Spleen (tissue), 7 donors: ENCODE data around the gene FANCM.

Source experiments
- CTCF ChIP-seq, 11 experiments: fragments of 200-600 bp in 7 of 11; fragments of 450-650 bp in 4 of 11; sonication (generic) in 4 of 11; IDR thresholded peaks in 8 of 11; conservative IDR thresholded peaks in 3 of 11; 1 replicate in 7 of 11; 2 replicates in 4 of 11; pipeline versions ENCODE4 v1.4.0 to v1.8.0; 2016 to 2021; ENCODE audit warnings: antibody characterized with exemption in 11 of 11, inconsistent platforms in 4 of 11, mild to moderate bottlenecking in 1 of 11
- POLR2A ChIP-seq, 3 donors: fragments of 450-650 bp; IDR thresholded peaks; one replicate each; pipeline ENCODE4 v1.5.1; 2017; ENCODE audit warnings: antibody characterized with exemption in 3 of 3, mild to moderate bottlenecking in 1 of 3
- donor health status: DM: no; HTN: no; CAD: no; lungs with moderate emphysema.
- donor health status: DM: no; HTN: no; CAD: no.
- donor health status: DM: no; HTN: no; CAD: no.

- TF ChIP-seq POLR2A (IDR thresholded peaks at IDR 0.05) = no peak
- no peak for TF ChIP-seq CTCF (IDR thresholded peaks at IDR 0.05 in 8 of 11, conservative IDR thresholded peaks at IDR 0.05 in 3 of 11)
These were observed 8.9 kb downstream of the FANCM start for GRCh38 chr14:45144658-45145057.
